Measurements from ENCODE around the gene SRRM3. TPM values are rescaled to one million over a fixed set of nuclear protein-coding genes. Genes with fewer than 3 reads are reported as not detected.
A peak's percentile ranks its signal among the peaks of the same experiment; 100 is the strongest.
"Not testable (repeated sequence)": the region's sequence is repeated elsewhere in the genome, so short reads cannot be mapped to it uniquely, and the experiment has no call there.

SRRM3 gene
- total RNA-seq, 1 experiment from 2014 or later = 7.6 TPM

GRCh38 chr7:76310102-76310957 lies 108.6 kb downstream of the SRRM3 start:
- H3K4me3 ChIP-seq (ENCODE audit: insufficient read depth, low read depth, low read length) = no peak overlapping the region
- H3K27me3 ChIP-seq (ENCODE audit: control insufficient read depth, insufficient read depth, low read length) = no peaks in the 10 kb centered on the region
- no peak for DNase-seq
- H3K36me3 ChIP-seq (replicated peaks; ENCODE audit: control insufficient read depth, insufficient read depth, low read length) = no peaks in the 10 kb centered on the region

DNA sequence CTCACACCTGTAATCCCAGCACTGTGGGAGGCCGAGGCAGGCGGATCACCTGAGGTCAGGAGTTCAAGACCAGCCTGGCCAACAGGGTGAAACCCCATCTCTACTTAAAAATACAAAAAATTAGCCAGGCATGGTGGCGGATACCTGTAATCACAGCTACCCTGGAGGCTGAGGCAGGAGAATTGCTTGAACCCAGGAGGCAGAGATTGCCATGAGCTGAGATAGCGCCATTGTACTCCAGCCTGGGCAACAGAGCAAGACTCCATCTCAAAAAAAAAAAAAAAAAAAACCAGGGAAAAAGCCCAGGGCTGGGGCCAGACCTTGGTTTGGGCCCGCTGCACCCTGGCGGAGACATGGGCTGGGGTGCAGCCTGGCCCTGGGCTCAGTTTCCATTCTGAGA lies 110.1 kb downstream of the SRRM3 start:
- not testable (repeated sequence) for H3K36me3 ChIP-seq (replicated peaks; ENCODE audit: control insufficient read depth, insufficient read depth, low read length); H3K27me3 ChIP-seq (ENCODE audit: control insufficient read depth, insufficient read depth, low read length); H3K4me3 ChIP-seq (ENCODE audit: insufficient read depth, low read depth, low read length); DNase-seq

GRCh38 chr7:76314042-76314721 lies 112.5 kb downstream of the SRRM3 start:
- peak; percentile 97 for DNase-seq
- Histone ChIP-seq H3K4me3 (ENCODE audit: insufficient read depth, low read depth, low read length) (peak overlapping the region; percentile 24; the same call in 1 of the 2 replicates), H3K36me3 (replicated peaks; ENCODE audit: control insufficient read depth, insufficient read depth, low read length) (no peaks in the 10 kb centered on the region), H3K27me3 (ENCODE audit: control insufficient read depth, insufficient read depth, low read length) (no peaks in the 10 kb centered on the region)

GRCh38 chr7:76314740-76315139 lies 113.0 kb downstream of the SRRM3 start:
- not testable (repeated sequence) for H3K36me3 ChIP-seq (replicated peaks; ENCODE audit: control insufficient read depth, insufficient read depth, low read length); H3K4me3 ChIP-seq (ENCODE audit: insufficient read depth, low read depth, low read length); DNase-seq; H3K27me3 ChIP-seq (ENCODE audit: control insufficient read depth, insufficient read depth, low read length)

DNA sequence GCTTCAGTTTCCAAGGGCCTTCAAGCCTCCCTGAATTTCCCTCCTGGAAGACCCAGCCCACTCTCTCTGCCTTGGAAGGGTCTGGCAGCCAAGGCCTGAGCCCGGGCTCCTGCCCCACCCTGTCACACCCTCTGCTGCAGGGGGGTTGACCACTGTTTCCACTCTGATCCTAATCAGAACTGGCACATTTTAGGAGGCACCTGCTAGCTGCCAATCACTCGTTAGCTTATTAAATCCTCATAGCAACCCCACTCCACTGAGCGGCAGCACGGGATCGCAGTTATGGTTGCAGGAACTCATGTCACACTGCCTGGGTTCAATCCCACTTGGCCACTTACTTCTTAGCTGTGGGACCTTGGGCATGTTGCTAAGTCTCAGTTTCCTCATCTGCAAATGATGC lies 113.7 kb downstream of the SRRM3 start:
- Histone ChIP-seq H3K27me3 (ENCODE audit: control insufficient read depth, insufficient read depth, low read length) (no peaks in the 10 kb centered on the region), H3K36me3 (replicated peaks; ENCODE audit: control insufficient read depth, insufficient read depth, low read length) (no peaks in the 10 kb centered on the region), H3K4me3 (ENCODE audit: insufficient read depth, low read depth, low read length) (no peak overlapping the region)
- peak; percentile 27 for DNase-seq

DNA sequence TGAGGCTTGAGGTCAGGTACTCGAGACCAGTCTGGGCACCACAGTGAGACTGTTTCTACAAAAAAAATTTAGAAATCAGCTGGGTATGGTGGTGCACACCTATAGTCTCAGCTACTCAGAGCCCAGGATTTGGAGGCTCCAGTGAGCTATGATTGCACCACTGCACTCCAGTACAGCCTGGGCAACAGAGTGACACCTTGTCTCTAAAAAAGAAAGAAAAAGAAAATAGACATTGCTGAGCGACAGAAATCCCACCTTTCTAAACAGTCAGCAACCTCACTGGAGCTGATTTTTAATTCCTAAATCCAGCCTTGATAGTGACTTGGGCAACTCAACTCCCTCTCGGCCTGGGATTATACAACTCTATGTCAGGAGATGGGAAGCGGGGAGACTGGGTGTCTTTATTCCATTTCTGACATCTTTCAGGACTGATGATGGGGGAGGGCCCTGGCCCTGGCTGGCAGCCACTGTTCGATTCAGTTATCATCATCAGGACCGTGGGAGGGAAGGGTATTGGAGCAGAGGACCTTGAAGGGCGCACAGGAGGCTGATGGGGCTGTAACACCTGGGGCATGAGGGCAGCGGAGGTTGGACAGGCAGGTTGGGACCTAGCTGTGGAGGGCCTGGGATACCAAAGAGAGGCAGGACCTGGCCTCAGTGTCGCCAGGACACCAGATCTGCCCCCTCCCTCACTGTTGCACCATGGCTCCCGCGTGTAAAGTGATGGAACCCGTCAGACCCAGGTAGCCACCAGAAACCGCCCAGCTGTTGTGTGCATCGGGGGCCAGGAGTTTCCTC lies 115.5 kb downstream of the SRRM3 start:
- no peak for DNase-seq
- no peaks in the 10 kb centered on the region for H3K36me3 ChIP-seq (replicated peaks; ENCODE audit: control insufficient read depth, insufficient read depth, low read length)

GRCh38 chr7:76317782-76318487 lies 116.2 kb downstream of the SRRM3 start:
- Histone ChIP-seq H3K27me3 (ENCODE audit: control insufficient read depth, insufficient read depth, low read length) (no peaks in the 10 kb centered on the region), H3K36me3 (replicated peaks; ENCODE audit: control insufficient read depth, insufficient read depth, low read length) (0 out of 2 replicates have a peak, but pooled peaks cover 1% of the 10 kb centered on the region), H3K4me3 (ENCODE audit: insufficient read depth, low read depth, low read length) (peak overlapping the region; percentile 71)
- peak; percentile 100 for DNase-seq

More for the DNA sequence above, 115.5 kb downstream of the SRRM3 start:
- peak overlapping the region; percentile 29 for H3K4me3 ChIP-seq (ENCODE audit: insufficient read depth, low read depth, low read length)
- no peaks in the 10 kb centered on the region for H3K27me3 ChIP-seq (ENCODE audit: control insufficient read depth, insufficient read depth, low read length)

DNA sequence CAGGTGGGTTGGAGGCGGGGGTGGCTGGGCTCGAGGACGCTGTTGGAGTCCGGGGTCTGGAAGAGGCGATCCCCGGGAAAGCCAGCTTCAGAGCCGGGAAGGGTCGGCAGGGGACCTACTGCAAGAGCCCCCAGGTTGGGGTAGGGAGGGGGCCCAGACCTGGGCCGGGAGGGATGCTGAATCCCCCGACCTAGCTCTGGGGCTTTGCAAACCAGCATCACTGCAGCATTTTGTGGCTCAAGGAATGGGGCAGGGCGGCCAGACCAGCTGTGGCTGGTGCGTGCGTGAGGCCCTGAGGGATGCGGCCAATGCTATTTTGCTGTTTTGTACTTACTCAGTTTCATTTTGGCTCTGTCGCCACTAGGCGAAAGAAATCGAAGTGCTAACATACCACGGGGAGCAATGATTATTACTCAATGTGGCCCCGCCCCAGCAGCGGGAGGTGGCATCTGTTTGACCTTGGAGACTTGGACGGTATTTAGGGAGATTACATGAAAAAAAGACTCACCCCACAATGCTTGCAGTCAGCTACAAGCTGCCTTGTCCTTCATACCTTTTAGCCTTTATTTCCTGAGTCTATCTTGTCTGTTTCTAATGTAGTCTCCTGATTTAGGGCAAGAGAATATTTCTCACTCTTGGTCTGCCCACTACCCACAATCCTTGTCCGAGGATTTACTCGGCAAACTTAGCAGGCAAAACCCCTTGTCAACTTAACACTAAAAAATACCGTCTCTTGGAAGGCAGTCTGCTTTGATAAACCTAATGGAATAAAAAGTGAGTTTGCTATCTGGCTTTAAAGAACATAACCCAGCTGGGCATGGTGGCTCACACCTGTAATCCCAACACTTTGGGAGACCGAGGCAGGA lies 117.0 kb downstream of the SRRM3 start:
- Histone ChIP-seq H3K4me3 (ENCODE audit: insufficient read depth, low read depth, low read length) (peak overlapping the region; percentile 71), H3K36me3 (replicated peaks; ENCODE audit: control insufficient read depth, insufficient read depth, low read length) (0 out of 2 replicates have a peak, but pooled peaks cover 1% of the 10 kb centered on the region), H3K27me3 (ENCODE audit: control insufficient read depth, insufficient read depth, low read length) (no peaks in the 10 kb centered on the region)
- DNase-seq = no peak

DNA sequence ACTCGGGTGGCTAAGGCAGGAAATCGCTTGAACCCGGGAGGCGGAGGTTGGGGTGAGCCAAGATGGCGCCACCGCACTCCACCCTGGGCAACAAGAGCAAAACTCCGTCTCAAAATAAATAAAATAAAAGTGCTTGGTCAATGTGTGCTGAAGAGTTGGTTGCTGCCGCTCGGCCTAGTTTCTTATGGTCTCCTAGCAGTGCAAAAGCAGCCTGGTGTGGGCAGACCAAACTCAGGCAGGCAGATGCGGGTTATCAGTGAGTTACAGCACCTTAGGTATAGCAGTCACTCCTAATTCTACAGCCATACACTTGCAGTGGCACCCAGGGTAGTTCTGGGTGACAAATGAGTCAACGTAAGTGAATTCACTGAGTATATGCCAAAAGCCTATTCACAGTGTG lies 123.4 kb downstream of the SRRM3 start:
- Histone ChIP-seq H3K36me3 (replicated peaks; ENCODE audit: control insufficient read depth, insufficient read depth, low read length) (peaks cover 29% of the 10 kb centered on the region), H3K27me3 (ENCODE audit: control insufficient read depth, insufficient read depth, low read length) (no peaks in the 10 kb centered on the region), H3K4me3 (ENCODE audit: insufficient read depth, low read depth, low read length) (no peak overlapping the region)
- DNase-seq = no peak

GRCh38 chr7:76325811-76326210 lies 124.1 kb downstream of the SRRM3 start:
- no peaks in the 10 kb centered on the region for H3K27me3 ChIP-seq (ENCODE audit: control insufficient read depth, insufficient read depth, low read length)
- peaks cover 31% of the 10 kb centered on the region for H3K36me3 ChIP-seq (replicated peaks; ENCODE audit: control insufficient read depth, insufficient read depth, low read length)
- H3K4me3 ChIP-seq (ENCODE audit: insufficient read depth, low read depth, low read length) = no peak overlapping the region

GRCh38 chr7:76326646-76327233 lies 125.0 kb downstream of the SRRM3 start:
- DNase-seq = no peak
- Histone ChIP-seq H3K36me3 (replicated peaks; ENCODE audit: control insufficient read depth, insufficient read depth, low read length) (peaks cover 31% of the 10 kb centered on the region), H3K4me3 (ENCODE audit: insufficient read depth, low read depth, low read length) (no peak overlapping the region), H3K27me3 (ENCODE audit: control insufficient read depth, insufficient read depth, low read length) (no peaks in the 10 kb centered on the region)

More at GRCh38 chr7:76325811-76326210, 124.1 kb downstream of the SRRM3 start:
- no peak for DNase-seq

DNA sequence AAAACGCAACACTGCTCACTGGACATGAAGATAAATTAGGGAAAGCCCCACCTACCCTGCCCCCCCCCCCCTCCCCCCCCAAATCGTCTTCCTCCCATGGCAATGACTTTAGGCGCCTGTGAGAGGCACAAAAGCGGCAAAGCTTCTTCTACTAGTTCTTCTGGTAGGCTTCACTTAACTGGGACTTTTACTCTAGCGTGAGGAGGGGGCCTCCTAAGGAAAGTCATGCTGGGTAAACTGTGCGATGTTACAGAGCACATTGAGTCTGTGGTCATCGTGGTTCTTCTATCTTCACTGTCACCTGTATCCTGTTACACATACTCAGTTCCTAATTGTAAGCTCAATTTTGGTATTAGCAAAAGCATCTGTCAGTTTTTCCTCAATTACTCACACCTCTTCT lies 125.9 kb downstream of the SRRM3 start:
- H3K36me3 ChIP-seq (replicated peaks; ENCODE audit: control insufficient read depth, insufficient read depth, low read length) = peaks cover 32% of the 10 kb centered on the region

GRCh38 chr7:76328389-76328788 lies 126.7 kb downstream of the SRRM3 start:
- no peak overlapping the region for H3K4me3 ChIP-seq (ENCODE audit: insufficient read depth, low read depth, low read length)

More for the DNA sequence above, 125.9 kb downstream of the SRRM3 start:
- peak; percentile 35 for DNase-seq
- H3K27me3 ChIP-seq (ENCODE audit: control insufficient read depth, insufficient read depth, low read length) = no peaks in the 10 kb centered on the region
- H3K4me3 ChIP-seq (ENCODE audit: insufficient read depth, low read depth, low read length) = no peak overlapping the region

More at GRCh38 chr7:76328389-76328788, 126.7 kb downstream of the SRRM3 start:
- peaks cover 32% of the 10 kb centered on the region for H3K36me3 ChIP-seq (replicated peaks; ENCODE audit: control insufficient read depth, insufficient read depth, low read length)
- no peaks in the 10 kb centered on the region for H3K27me3 ChIP-seq (ENCODE audit: control insufficient read depth, insufficient read depth, low read length)
- DNase-seq = peak; percentile 21

Data from H7 (cell line).